HuH-7.5 (cell line): Measurements from ENCODE around the gene HSPH1.
"Not testable (repeated sequence)": the region's sequence is repeated elsewhere in the genome, so short reads cannot be mapped to it uniquely, and the experiment has no call there.

Source experiments
- DNase-seq: peaks from one replicate; pipeline ENCODE4 v3.0.0; 2011; ENCODE audit warnings: low spot score

HSPH1 gene

GRCh38 chr13:31131470-31131961 lies 30.2 kb downstream of the HSPH1 start:
- DNase-seq = no peak

DNA sequence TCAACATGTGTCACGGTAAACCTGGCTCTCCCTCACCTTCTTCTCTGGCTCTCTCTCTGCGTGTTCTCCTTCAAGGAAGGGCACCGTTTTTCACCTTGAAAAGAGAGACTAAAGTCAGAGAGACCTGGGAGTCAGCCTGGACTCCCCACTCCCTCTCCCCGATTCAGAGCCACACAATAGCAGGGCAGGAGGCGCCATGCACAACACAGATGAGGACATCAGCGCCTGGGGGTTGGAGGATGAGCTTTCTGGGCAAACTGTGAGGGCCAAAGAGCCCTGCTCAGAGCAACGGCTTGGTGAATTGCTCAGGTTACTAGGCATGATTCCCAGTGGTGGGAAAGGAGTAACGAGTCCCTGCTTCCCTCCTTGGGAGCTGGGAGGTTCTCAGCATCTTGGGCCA lies 32.3 kb downstream of the HSPH1 start:
- no peak for DNase-seq

GRCh38 chr13:31124204-31124603 lies 37.5 kb downstream of the HSPH1 start:
- DNase-seq = no peak

DNA sequence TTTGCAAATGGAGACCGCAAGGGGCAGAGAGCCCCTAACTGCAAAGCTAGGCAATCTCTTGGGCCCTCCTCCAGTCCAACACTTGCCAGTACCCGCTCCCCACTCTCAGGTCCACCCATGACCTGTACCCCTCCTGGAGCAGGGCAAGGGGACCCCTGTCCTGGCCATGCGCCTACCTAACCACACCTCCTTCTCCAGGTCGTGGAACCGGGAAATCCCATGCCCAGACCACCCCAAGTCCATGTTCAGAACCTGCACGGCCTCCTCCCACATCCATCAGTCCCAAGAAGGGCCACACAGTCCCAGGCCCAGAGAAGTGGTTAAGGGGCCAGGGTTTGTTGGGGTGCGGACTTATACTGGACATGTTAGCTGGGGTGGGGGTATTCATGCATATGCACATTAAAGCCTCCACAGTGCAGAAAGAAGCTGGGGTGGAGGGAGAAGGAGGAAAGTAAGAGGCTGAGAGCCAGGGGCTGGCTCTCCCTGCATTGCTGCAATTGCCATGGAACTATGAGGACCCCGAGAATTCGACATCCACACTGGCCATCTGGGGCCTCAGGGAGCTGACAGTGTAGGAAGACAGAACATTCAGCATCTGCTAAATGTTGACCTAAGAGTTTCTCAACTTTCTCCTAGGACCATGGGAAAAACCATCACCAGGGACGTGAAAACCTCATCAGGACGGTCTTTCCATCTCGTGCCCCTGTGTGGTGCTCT lies 39.0 kb downstream of the HSPH1 start:
- no peak for DNase-seq

- DNase-seq = no peak
These were observed 39.6 kb downstream of the HSPH1 start for GRCh38 chr13:31122143-31122542.

DNA sequence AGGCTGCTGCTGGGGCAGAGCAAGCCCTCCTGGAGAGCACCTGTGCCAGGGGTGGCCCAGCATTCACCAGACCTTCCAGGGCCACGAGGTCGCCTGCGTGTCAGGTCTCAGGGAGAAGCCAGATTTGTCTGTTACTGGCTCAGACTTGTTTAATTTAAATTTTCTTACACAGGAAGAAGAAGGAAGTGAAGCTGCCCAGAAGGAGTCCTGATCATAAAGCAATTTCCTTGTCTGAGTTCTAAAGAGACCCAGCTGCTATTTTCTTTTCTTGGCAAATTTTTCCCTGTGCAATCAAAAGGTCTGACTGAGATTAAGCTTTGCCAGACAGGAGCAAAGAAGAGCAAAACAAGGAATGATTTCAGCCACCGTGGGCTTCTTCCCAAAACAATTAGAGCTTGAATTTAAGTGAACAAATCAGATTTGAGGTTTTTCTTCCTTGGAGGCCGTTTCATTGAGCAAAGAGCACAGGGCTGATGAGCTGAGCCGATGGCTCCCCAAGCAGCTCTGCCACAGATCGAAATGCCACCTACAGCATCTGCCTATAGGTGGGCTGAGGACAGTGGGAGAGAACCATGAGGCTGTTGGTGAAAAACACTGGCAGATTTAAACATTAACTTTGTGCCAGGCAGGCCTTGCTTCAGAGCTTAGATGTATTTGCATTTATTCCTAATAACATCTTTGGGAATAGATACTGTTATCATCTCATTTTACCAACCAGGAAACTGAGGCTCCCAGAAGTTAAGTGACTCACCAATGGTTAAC lies 40.1 kb downstream of the HSPH1 start:
- no peak for DNase-seq

- no peak for DNase-seq
These were observed 41.6 kb downstream of the HSPH1 start for GRCh38 chr13:31119966-31120700.

DNA sequence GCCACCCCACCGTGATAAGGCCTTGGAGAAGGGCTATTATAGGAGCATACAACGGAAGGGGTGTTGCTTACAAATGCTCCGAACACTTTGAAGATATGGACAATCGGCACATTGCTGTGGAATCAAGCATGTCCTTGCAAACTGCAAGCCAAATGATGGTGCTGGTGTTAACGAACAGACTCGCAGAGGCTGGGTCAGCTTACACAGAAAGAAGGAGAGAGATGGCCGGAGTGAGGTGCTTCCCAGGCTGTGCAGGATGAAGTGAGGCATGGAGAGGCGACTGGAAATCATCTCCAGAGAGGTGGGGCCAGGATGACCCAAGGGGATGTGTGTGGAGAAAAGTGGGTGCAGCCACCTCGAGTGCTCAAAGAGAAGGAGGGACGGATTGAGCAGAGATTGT lies 42.2 kb downstream of the HSPH1 start:
- no peak for DNase-seq

DNA sequence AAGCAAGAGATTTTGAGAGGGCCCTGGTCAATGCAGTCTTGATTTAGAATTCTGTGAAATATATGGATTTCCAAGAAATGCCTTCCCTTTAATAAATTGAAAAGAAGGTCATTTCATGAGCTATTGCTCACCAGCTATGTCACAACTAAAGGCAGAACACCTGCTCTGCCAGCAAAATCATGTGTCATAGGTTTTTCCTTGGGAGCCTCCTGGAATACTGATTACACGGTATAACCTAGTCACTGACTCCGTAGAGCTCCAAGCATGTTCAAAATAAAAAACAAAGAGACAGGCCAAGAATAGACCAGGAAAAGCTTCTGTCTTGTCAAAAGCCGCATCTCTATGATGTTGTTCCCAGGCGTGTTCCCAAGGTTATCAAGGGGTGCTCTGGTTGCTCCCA lies 45.5 kb downstream of the HSPH1 start:
- no peak for DNase-seq

GRCh38 chr13:31115616-31116015 lies 46.1 kb downstream of the HSPH1 start:
- no peak for DNase-seq

DNA sequence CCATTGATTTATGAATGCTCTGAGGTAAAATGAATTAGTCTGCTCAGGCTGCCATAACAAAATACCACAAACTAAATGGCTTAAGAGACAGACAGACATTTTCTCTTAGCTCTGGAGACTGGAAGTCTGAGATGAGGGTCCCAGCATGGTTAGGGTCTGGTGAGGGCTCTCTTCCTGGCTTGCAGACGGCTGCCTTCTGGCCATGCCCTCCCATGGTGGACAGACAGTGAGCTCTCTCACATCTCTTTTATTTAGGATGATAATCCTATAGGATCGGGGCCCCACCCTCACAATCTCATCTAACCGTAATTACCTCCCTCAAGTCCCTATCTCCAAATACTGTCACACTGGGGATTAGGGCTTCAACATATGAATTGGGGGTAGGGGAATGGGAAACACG lies 47.1 kb downstream of the HSPH1 start:
- no peak for DNase-seq

DNA sequence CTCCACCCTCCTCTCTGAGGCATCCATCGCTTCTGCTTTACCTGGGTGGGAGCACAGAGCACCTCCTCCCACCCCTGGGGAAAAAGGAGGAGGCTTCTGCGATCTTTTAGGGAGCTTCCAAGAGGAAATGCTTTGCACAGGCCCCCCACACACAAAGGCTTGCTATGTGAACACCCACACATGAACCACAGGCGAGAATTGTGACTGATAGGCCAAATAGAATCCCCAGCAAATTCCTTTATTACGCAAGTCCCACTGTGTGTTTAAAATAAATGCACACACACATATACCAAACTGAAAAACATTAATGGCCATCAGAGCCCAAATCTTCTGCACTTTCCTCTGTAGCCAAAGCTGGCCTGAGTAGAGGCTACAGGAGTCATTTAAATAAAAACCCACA lies 50.6 kb downstream of the HSPH1 start:
- no peak for DNase-seq

DNA sequence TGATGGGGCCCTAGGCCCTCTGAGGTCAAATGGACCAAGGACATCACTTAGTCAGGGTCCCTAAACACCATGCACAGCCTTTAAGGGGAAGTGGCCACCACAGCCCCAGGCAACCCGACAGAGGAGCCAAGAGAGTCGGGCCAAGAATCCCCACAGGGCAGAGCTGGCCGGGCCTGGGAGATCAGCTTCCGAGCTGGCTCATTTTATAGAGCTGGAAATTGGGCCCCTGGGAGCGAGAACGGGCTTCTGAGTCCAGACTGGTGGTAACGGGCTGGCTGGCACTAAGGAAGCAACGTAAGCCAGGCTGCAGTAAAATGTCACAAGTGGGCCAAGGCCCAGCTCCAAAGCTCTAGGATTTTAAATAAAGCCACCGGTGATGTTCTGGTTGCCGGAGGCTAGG lies 51.1 kb downstream of the HSPH1 start:
- no peak for DNase-seq

GRCh38 chr13:31110169-31110568 lies 51.5 kb downstream of the HSPH1 start:
- no peak for DNase-seq

DNA sequence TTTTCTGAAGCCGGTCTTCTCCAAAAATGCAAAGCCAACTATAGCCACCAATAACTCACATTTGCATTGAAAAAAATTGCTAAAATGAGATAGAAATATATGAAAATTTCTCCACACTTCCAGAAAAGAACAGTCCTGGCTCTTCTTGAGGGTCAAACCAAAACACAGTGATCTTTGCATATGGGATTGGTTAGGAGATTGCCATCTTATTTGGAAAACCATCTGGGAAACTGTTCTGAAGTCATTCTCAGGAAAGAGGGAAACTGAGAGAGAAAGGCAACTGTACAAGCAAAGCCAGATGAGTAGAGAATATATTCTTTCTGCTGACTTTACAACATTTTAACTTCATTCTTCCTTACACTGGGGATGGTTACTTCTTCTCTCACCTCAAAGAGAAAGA lies 54.6 kb downstream of the HSPH1 start:
- no peak for DNase-seq

DNA sequence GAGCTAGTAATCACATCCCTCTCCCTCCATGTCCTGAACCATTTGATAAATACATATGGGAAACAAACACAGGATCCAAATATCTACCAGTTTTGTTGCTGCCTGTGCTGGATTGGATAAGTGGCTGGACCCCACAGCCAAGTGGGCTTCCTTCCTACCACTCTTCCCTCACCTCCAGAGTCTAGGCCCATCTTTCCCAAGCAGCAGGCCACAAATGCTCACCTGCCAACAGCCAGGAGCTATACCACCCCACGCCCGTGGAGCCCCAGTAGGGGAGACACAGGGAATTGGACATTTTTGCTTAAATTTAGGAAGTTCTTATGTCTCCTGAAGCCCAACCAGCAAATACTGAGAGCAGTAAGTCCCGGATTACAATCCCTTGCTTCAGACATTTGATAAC lies 55.8 kb downstream of the HSPH1 start:
- DNase-seq = no peak

GRCh38 chr13:31105020-31105795 lies 56.5 kb downstream of the HSPH1 start:
- no peak for DNase-seq

DNA sequence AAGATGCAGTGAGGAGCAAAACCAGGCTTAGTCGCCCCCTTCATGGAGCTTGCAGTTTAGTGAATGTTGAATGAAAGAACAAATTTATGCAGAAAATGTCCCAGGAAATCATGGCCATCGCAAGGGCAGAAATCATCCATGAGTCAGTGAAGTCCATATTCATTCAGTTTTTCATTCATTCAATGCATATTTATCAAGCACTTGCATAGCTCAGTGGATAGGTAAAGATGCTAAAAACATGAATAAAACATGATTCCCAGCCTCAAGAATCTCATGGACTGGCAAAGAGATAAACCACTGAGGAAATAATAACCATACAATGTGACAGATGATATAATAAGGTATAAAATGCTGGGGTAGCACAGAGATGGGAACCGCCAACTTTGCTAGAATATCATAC lies 58.8 kb downstream of the HSPH1 start:
- DNase-seq = no peak

- DNase-seq = no peak
These were observed 60.1 kb downstream of the HSPH1 start for GRCh38 chr13:31101472-31102170.

- no peak for DNase-seq
These were observed 61.0 kb downstream of the HSPH1 start for GRCh38 chr13:31100721-31101120.

DNA sequence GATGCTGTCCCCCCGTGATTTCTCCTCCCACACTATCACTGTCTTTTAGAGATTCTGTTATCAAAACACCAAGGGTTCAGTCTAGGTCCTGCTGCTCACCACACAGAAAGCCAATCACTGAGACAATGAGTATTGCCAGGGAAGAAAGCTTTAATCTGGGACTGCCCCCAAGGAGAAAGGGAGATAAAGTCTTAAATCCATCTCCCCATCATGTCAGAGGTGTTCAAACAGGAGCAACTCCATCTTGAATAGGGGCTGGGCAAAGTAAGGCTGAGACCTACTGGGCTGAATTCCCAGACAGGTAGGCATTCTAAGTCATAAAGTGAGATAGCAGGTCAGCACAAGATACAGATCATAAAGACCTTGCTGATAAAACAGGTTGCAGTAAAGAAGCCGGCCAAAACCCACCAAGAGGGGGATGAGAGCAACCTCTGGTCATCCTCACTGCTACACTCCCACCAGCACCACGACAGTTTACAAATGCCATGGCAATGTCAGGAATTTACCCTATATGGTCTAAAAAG lies 63.7 kb downstream of the HSPH1 start:
- DNase-seq = not testable (repeated sequence)
